ENCODE measurements around the gene GLIS1. TPM values are rescaled to one million over a fixed set of nuclear protein-coding genes. Genes with fewer than 3 reads are reported as not detected.

The GLIS1 gene
- polyA plus RNA-seq, 3 donors, result not detected

DNA sequence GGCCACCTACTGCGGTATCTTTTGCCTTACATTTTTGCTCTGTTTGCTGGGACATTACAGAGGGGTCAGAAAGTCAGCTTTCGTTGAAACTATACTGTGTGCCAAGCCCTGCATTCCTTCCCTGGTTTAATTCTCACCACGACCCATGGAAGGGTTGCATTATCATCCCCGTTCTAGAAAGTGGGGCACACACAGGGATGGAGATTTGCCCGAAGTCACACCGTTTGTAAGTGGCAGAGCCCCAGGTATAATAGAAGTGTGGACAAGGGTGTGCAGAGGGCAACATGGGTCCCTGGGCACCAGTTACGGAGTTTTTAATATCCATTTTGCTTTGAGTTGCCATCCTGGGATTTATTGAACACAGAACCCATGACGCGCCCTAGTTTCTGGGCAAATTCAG lies 268.0 kb downstream of the GLIS1 start:
- H3K9ac ChIP-seq (ENCODE audit: insufficient read depth, low read length, poor library complexity, severe bottlenecking), result no peak overlapping the region
- TF ChIP-seq, protein P1, sequence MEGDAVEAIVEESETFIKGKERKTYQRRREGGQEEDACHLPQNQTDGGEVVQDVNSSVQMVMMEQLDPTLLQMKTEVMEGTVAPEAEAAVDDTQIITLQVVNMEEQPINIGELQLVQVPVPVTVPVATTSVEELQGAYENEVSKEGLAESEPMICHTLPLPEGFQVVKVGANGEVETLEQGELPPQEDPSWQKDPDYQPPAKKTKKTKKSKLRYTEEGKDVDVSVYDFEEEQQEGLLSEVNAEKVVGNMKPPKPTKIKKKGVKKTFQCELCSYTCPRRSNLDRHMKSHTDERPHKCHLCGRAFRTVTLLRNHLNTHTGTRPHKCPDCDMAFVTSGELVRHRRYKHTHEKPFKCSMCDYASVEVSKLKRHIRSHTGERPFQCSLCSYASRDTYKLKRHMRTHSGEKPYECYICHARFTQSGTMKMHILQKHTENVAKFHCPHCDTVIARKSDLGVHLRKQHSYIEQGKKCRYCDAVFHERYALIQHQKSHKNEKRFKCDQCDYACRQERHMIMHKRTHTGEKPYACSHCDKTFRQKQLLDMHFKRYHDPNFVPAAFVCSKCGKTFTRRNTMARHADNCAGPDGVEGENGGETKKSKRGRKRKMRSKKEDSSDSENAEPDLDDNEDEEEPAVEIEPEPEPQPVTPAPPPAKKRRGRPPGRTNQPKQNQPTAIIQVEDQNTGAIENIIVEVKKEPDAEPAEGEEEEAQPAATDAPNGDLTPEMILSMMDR (IDR thresholded peaks at IDR 0.05), result no peak
- no peaks in the 10 kb centered on the region for H4K20me1 ChIP-seq (ENCODE audit: insufficient read depth, low read length)
- H3K4me3 Mint-ChIP-seq, result no peak overlapping the region
- H3K36me3 ChIP-seq (replicated peaks in 1 of 2; ENCODE audit: control insufficient read depth in 1 of 2, insufficient read depth in 2 of 2, low read length in 2 of 2), result no peaks in the 10 kb centered on the region
- H3K36me3 Mint-ChIP-seq, result no peaks in the 10 kb centered on the region
- no peaks in the 10 kb centered on the region for H3K27me3 ChIP-seq (ENCODE audit: control insufficient read depth in 2 of 2, insufficient read depth in 2 of 2, low read length in 2 of 2)
- 97% methylated on average over 6 of the region's 9 CpGs for WGBS (ENCODE audit: insufficient coverage)
- intact Hi-C loops (cut with micrococcal nuclease), result no loop called here
- no peak for DNase-seq
- peaks cover 2 to 4% (median 2%) of the 10 kb centered on the region in 3 donors for H3K27me3 Mint-ChIP-seq (ENCODE audit: low read depth in 3 of 3)
- H3K79me2 ChIP-seq (ENCODE audit: insufficient read depth, low read length), result no peaks in the 10 kb centered on the region
- H3K4me2 ChIP-seq (replicated peaks; ENCODE audit: extremely low read depth, low read length, poor library complexity, severe bottlenecking), result no peak overlapping the region
- peaks cover 4% of the 10 kb centered on the region for H3K4me1 Mint-ChIP-seq
- H3K9me3 Mint-ChIP-seq, result peaks cover 0 to 1% (median 0%) of the 10 kb centered on the region in 7 donors
- H2AFZ ChIP-seq (ENCODE audit: insufficient read depth, low read depth, low read length, poor library complexity, severe bottlenecking), result no peak overlapping the region
- H3K27ac Mint-ChIP-seq, result peak overlapping the region in 1 of 7 donors; percentile 26
- no peaks in the 10 kb centered on the region for H3K4me1 ChIP-seq (ENCODE audit: control insufficient read depth in 1 of 2, insufficient read depth in 2 of 2, low read length in 2 of 2)
- H3K4me3 ChIP-seq (replicated peaks in 1 of 3; ENCODE audit: low read depth in 2 of 3, low read length in 3 of 3), result no peak overlapping the region
- H3K9me3 ChIP-seq (replicated peaks in 1 of 2; ENCODE audit: control insufficient read depth in 1 of 2, insufficient read depth in 1 of 2, low read length in 2 of 2), result no peaks in the 10 kb centered on the region
- H3K27ac ChIP-seq (ENCODE audit: low read depth in 1 of 2, low read length in 2 of 2), result no peak overlapping the region

DNA sequence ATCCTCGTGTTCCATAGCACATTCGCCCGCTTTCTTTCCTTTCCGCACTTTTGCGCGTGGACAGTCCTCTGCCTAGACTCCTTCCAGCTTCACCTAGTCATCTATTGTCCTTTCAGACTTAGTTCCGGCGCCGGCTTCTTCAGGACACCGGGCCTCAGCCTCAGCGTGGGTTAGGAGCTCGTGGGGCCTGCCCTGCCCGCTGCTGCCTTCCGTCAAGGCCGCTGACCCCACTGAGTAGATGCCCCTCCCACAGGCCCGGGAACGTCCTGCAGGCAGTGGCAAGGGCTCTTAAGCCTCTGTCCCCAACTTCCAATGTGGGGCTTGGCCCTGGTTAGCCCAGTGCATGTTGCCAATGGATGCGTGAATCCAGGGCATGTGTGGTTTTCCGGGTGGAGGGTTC lies 268.4 kb downstream of the GLIS1 start:
- Histone ChIP-seq H3K27me3 (ENCODE audit: control insufficient read depth in 2 of 2, insufficient read depth in 2 of 2, low read length in 2 of 2) (no peaks in the 10 kb centered on the region), H3K79me2 (ENCODE audit: insufficient read depth, low read length) (no peaks in the 10 kb centered on the region), H3K36me3 (replicated peaks in 1 of 2; ENCODE audit: control insufficient read depth in 1 of 2, insufficient read depth in 2 of 2, low read length in 2 of 2) (no peaks in the 10 kb centered on the region), H3K9me3 (replicated peaks in 1 of 2; ENCODE audit: control insufficient read depth in 1 of 2, insufficient read depth in 1 of 2, low read length in 2 of 2) (no peaks in the 10 kb centered on the region), H3K4me1 (ENCODE audit: control insufficient read depth in 1 of 2, insufficient read depth in 2 of 2, low read length in 2 of 2) (no peaks in the 10 kb centered on the region), H2AFZ (ENCODE audit: insufficient read depth, low read depth, low read length, poor library complexity, severe bottlenecking) (no peak overlapping the region), H3K4me3 (replicated peaks in 1 of 3; ENCODE audit: low read depth in 2 of 3, low read length in 3 of 3) (no peak overlapping the region), H3K9ac (ENCODE audit: insufficient read depth, low read length, poor library complexity, severe bottlenecking) (no peak overlapping the region), H3K4me2 (replicated peaks; ENCODE audit: extremely low read depth, low read length, poor library complexity, severe bottlenecking) (no peak overlapping the region), H4K20me1 (ENCODE audit: insufficient read depth, low read length) (no peaks in the 10 kb centered on the region), H3K27ac (ENCODE audit: low read depth in 1 of 2, low read length in 2 of 2) (no peak overlapping the region)
- Mint-ChIP-seq H3K4me3 (no peak overlapping the region), H3K27me3 (ENCODE audit: low read depth in 3 of 3) (peaks cover 1 to 2% (median 2%) of the 10 kb centered on the region in 3 donors), H3K36me3 (no peaks in the 10 kb centered on the region), H3K9me3 (peaks cover 0 to 1% (median 0%) of the 10 kb centered on the region in 7 donors), H3K27ac (peak overlapping the region in 1 of 7 donors; percentile 83), H3K4me1 (peaks cover 4% of the 10 kb centered on the region)
- 92% methylated on average over 19 of the region's 19 CpGs for WGBS (ENCODE audit: insufficient coverage)
- TF ChIP-seq, protein P1 (IDR thresholded peaks at IDR 0.05), result no peak
- DNase-seq, result no peak
- intact Hi-C loops (cut with micrococcal nuclease), result no loop called here
